ENCODE data around the gene DGKB. TPM values are rescaled to one million over a fixed set of nuclear protein-coding genes. Genes with fewer than 3 reads are reported as not detected.

The DGKB gene
- total RNA-seq, 1 donor from 2014 or later = 0.72 TPM

DNA sequence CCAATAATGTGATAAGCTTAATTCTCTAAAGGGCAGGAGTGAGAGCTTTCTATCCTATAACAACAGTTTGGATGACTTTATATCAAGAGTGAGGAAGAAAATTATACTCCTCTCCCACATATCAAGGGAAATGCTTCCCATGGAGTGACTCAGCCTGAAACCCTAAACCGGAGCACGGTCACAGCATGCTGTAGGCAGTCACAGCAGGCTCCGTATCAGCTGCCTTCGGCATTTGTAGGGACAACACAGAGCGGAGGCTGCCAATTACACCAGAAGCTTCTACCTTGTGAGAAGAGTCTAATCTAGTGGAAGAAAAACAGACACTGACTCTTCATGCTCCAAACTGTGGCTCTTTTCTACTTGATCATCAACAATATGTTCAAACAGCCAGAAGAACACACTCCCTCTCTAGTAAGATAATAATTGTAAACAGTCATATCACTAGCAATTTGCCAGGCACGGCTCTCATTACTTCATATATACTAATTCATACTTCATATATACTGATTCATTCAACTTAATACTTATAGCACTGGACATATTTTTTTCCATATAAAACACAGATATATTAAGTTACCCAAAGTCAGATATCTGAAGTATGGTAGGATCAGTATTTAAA, 65.9 kb downstream of the DGKB start:
- Mint-ChIP-seq H3K27ac (ENCODE audit: unreplicated experiment) (no peak overlapping the region), H3K4me1 (peaks cover 3% of the 10 kb centered on the region), H3K9me3 (no peaks in the 10 kb centered on the region), H3K27me3 (ENCODE audit: low read depth) (no peaks in the 10 kb centered on the region), H3K4me3 (no peak overlapping the region), H3K36me3 (ENCODE audit: low read depth) (no peaks in the 10 kb centered on the region)
- TF ChIP-seq, protein P1, sequence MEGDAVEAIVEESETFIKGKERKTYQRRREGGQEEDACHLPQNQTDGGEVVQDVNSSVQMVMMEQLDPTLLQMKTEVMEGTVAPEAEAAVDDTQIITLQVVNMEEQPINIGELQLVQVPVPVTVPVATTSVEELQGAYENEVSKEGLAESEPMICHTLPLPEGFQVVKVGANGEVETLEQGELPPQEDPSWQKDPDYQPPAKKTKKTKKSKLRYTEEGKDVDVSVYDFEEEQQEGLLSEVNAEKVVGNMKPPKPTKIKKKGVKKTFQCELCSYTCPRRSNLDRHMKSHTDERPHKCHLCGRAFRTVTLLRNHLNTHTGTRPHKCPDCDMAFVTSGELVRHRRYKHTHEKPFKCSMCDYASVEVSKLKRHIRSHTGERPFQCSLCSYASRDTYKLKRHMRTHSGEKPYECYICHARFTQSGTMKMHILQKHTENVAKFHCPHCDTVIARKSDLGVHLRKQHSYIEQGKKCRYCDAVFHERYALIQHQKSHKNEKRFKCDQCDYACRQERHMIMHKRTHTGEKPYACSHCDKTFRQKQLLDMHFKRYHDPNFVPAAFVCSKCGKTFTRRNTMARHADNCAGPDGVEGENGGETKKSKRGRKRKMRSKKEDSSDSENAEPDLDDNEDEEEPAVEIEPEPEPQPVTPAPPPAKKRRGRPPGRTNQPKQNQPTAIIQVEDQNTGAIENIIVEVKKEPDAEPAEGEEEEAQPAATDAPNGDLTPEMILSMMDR (conservative IDR thresholded peaks at IDR 0.05) = no peak
- no peak for DNase-seq (ENCODE audit: low read depth, low spot score)

DNA sequence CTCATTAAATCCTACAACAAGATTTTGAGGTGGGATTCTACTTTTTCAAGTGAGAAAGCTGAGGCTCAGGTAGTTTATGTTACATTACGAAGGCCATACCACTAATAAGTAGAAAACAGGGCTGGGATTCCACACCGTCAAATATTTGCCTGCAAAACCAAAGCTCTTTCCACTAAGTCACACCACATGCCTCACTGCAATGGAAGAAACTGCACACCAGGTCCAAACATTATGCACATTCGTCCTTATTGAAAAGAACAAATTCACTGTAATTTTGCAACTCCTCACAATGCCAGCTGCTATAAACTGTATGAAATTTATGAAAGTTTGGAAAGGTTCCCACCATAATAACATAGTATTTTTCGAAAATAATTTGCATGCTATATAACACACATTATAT, 66.5 kb downstream of the DGKB start:
- H3K9me3 Mint-ChIP-seq = no peaks in the 10 kb centered on the region
- peaks cover 3% of the 10 kb centered on the region for H3K4me1 Mint-ChIP-seq
- TF ChIP-seq, protein P1 (conservative IDR thresholded peaks at IDR 0.05) = no peak
- H3K27me3 Mint-ChIP-seq (ENCODE audit: low read depth) = no peaks in the 10 kb centered on the region
- no peak for DNase-seq (ENCODE audit: low read depth, low spot score)
- H3K27ac Mint-ChIP-seq (ENCODE audit: unreplicated experiment) = no peak overlapping the region
- H3K4me3 Mint-ChIP-seq = no peak overlapping the region
- no peaks in the 10 kb centered on the region for H3K36me3 Mint-ChIP-seq (ENCODE audit: low read depth)

DNA sequence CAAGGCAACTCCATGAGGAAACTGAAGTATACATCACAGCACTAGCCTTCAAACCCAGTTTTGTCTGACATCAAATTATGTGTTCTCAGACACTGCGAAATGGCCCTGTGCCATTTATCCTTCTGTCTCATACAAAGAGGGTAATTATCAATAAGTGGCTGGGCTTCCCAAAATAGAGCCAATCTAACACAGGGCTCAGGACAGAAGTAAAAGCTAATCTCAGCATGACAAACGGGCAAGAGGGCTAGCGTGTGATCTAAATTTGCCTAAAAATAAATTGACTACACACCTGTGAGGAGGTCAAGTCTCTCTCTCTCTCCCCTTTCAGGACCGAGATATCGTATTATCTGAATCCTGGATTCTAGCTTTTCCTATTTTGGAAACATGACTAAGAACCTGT, 67.2 kb downstream of the DGKB start:
- TF ChIP-seq, protein P1 (conservative IDR thresholded peaks at IDR 0.05) = no peak
- H3K27me3 Mint-ChIP-seq (ENCODE audit: low read depth) = no peaks in the 10 kb centered on the region
- no peaks in the 10 kb centered on the region for H3K36me3 Mint-ChIP-seq (ENCODE audit: low read depth)
- no peak for DNase-seq (ENCODE audit: low read depth, low spot score)
- no peaks in the 10 kb centered on the region for H3K9me3 Mint-ChIP-seq
- H3K4me1 Mint-ChIP-seq = peaks cover 3% of the 10 kb centered on the region
- H3K4me3 Mint-ChIP-seq = no peak overlapping the region
- H3K27ac Mint-ChIP-seq (ENCODE audit: unreplicated experiment) = no peak overlapping the region

DNA sequence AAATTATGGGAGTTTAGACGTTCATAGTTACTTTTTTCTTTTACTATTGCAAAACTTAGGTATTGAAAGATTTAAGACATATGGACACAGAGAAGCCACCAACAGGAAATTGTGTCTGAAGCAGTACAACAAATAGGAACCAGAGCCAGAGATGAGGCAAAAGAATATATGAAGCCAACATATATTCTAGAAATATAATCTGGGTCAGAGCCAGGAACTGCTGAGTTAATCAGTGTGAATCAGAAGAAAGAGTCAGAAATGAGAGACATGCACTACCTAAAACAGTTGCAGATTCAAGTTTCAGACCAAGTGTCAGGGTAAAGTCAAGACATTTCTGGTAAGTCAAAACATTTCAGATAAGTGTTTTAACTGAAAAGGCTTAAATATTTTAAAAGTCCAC, 67.7 kb downstream of the DGKB start:
- Mint-ChIP-seq H3K27ac (ENCODE audit: unreplicated experiment) (no peak overlapping the region), H3K4me1 (peaks cover 3% of the 10 kb centered on the region), H3K36me3 (ENCODE audit: low read depth) (no peaks in the 10 kb centered on the region), H3K9me3 (no peaks in the 10 kb centered on the region), H3K4me3 (no peak overlapping the region), H3K27me3 (ENCODE audit: low read depth) (no peaks in the 10 kb centered on the region)
- TF ChIP-seq, protein P1 (conservative IDR thresholded peaks at IDR 0.05) = no peak
- no peak for DNase-seq (ENCODE audit: low read depth, low spot score)

DNA sequence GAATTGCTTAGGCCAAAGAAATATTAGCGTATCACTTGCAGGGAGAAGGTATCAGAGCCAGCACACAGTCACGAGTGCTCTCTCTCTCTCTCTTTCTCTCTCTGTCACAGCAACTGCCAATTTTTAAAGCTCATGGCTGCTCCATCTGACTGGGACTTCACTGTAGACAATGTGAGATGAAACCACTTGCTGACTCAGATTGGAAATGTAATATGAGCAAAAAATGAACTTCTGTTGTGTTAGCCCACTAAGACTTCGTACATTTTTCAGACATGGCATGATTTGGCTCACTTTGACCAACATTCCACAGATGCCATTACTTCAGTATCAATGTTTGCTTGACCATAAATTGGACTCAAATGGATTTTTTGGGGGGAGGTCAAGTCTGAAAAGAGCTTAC, 68.1 kb downstream of the DGKB start:
- Mint-ChIP-seq H3K4me3 (no peak overlapping the region), H3K9me3 (no peaks in the 10 kb centered on the region), H3K36me3 (ENCODE audit: low read depth) (no peaks in the 10 kb centered on the region), H3K27ac (ENCODE audit: unreplicated experiment) (no peak overlapping the region), H3K4me1 (peaks cover 3% of the 10 kb centered on the region), H3K27me3 (ENCODE audit: low read depth) (no peaks in the 10 kb centered on the region)
- no peak for DNase-seq (ENCODE audit: low read depth, low spot score)
- TF ChIP-seq, protein P1 (conservative IDR thresholded peaks at IDR 0.05) = no peak

All from neural crest cell (in vitro differentiated cells).